SHP77 treated with DMSO at 0.1 percent for 48 hours (cell line): Measurements from ENCODE around the gene PHRF1.
"Not testable (repeated sequence)": the region's sequence is repeated elsewhere in the genome, so short reads cannot be mapped to it uniquely, and the experiment has no call there.

ENCODE experiments used
- DNase-seq: peaks from one replicate; lab custom pipeline; 2025; lab: John Stamatoyannopoulos, UW

PHRF1 gene

DNA sequence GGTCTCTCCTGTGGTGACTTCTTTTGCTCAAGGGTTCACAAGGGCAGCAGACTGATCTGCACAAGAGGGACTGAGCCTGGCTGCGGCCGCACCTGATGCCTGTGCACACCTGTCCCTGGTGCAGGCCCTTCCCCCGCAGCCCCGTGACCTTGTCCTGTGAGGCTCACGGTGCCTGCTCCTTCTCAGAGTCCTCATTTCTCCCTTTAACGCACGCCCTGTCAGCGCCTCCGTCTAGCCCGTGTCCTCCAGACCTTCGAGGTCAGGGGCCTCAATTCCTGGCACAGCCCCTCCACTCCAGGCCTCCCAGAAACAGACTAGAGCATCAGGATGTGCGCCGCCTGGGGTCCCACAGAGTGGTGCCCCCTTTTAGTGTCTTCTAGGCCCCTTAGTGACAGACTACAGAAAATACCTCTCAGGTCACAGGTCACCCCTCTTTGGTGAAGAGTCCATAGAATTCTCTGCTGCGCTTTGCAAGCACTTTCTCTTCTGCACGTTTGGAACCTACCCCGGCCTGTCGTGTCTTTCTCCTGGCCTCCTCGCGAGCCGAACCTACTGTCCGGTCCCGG, 59.8 kb downstream of the PHRF1 start:
- DNase-seq, result no peak

DNA sequence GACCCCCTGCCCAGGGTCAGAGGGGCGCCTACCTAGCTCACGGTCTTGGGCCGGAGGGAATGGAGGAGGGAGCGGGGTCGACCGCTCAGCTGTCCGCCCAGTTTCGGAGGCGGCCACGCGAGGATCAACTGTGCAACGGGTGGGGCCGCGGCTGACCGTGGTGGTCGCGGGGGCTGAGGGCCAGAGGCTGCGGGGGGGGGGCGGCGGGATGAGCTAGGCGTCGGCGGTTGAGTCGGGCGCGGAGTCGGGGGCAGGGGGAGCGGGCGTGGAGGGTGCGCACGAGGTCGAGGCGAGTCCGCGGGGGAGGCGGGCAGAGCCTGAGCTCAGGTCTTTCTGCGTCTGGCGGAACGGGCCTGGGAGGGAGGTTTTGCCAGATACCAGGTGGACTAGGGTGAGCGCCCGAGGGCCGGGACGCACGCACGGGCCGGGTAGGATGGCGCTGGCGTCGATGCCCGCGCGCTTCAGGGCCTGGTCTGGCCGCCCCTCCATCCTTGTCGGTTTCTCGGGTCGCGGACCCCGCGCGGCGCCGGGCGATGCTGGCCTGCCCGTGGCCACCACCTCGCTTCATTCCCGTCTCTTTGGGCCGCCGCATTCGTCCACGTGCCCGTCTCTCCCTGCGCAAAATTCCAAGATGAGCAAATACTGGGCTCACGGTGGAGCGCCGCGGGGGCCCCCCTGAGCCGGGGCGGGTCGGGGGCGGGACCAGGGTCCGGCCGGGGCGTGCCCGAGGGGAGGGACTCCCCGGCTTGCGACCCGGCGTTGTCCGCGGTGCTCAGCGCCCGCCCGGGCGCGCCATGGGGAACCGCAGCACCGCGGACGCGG, 60.5 kb downstream of the PHRF1 start, which contains the start of gene DRD4:
DRD4 (plus strand) TSS at position 759 of the 822 bp plus-strand sequence; CDS start at position 795, 36 bp downstream.
- DNase-seq, result no peak

DNA sequence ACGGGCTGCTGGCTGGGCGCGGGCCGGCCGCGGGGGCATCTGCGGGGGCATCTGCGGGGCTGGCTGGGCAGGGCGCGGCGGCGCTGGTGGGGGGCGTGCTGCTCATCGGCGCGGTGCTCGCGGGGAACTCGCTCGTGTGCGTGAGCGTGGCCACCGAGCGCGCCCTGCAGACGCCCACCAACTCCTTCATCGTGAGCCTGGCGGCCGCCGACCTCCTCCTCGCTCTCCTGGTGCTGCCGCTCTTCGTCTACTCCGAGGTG, 61.0 kb downstream of the PHRF1 start:
- DNase-seq, result no peak

DNA sequence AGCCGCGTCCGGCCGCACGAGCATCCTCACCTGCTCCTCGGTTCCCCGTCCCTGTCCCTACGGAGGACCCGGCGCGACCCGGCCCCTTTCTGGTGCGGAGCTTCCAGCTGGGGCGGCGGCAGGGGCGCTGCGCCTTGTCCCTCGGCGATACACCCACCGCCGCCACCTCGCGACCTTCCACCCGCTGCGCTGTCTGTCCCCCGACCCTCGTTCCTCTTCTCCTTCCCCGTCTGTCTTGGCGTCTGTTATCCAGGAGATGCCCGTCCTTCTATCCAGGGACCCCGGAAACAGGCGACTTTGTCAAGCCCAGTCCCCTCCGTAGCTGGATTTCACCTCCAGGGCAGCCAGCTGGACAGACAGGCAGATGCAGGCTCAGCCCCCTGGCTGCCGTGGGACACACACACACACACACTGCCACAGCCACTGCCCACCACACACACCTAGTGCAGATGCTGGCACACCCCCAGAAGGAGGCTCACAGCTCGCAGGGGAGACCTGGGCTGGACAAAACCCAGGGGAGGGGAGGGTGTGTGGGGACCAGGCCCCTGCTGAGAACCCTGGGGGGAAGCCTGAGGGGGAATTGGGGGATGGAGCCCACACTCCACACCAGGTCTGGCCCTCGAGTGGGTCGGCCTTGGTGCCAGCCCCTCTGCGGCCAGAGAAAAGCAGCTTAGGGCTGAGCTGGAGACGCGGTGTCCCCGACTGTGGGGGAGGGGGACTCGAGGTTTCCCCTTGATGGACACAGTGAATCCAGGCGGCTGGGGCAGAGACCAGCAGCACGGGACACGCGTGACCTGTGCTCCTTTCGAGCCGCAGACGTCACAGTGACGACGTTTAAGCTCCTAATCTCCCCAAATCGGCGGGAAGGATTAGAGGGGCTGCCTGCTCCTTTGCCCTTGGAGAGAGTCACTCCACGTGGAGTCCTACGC, 61.6 kb downstream of the PHRF1 start:
- no peak for DNase-seq

DNA sequence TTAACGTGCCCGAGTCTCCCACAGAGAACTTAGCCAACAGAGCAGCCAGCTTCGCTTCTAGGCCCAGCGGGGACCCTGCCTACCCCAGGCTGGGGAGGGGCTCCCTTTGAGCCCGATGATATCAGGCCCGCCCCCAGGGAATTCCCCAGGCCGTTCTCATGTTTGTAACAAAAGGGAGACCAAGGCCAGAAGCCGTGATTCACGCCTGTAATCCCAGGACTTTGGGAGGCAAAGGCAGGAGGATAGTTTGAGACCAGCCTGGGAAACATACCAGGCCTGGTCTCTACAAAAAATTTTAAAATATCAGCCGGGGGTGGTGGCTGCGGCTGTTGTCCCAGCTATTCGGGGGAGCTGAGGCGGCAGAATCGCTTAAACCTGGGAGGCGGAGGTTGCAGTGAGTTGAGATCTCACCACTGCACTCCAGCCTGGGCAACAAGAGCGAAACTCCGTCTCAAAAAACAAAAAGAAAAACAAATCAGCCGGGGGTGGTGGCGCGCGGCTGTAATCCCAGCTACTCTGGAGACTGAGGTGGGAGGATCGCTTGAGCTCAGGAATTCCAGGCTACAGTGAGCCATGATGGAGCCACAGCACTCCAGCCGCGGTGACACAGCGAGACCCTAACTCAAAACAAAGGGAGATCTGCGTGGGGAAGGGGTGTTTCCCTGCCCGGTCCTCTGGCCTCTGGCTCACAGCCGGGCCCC, 62.5 kb downstream of the PHRF1 start:
- no peak for DNase-seq

DNA sequence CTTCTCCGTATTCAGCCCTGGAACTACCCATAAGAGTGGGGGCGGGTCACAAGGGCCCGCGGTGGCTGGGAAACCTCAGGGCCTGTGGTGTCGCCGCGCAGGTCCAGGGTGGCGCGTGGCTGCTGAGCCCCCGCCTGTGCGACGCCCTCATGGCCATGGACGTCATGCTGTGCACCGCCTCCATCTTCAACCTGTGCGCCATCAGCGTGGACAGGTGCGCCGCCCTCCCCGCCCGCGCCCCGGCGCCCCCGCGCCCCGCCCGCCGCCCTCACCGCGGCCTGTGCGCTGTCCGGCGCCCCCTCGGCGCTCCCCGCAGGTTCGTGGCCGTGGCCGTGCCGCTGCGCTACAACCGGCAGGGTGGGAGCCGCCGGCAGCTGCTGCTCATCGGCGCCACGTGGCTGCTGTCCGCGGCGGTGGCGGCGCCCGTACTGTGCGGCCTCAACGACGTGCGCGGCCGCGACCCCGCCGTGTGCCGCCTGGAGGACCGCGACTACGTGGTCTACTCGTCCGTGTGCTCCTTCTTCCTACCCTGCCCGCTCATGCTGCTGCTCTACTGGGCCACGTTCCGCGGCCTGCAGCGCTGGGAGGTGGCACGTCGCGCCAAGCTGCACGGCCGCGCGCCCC, 63.2 kb downstream of the PHRF1 start:
- no peak for DNase-seq

DNA sequence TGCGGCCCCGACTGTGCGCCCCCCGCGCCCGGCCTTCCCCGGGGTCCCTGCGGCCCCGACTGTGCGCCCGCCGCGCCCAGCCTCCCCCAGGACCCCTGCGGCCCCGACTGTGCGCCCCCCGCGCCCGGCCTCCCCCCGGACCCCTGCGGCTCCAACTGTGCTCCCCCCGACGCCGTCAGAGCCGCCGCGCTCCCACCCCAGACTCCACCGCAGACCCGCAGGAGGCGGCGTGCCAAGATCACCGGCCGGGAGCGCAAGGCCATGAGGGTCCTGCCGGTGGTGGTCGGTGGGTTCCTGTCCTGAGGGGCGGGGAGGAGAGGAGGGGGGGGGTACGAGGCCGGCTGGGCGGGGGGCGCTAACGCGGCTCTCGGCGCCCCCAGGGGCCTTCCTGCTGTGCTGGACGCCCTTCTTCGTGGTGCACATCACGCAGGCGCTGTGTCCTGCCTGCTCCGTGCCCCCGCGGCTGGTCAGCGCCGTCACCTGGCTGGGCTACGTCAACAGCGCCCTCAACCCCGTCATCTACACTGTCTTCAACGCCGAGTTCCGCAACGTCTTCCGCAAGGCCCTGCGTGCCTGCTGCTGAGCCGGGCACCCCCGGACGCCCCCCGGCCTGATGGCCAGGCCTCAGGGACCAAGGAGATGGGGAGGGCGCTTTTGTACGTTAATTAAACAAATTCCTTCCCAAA, 63.9 kb downstream of the PHRF1 start:
- no peak for DNase-seq

DNA sequence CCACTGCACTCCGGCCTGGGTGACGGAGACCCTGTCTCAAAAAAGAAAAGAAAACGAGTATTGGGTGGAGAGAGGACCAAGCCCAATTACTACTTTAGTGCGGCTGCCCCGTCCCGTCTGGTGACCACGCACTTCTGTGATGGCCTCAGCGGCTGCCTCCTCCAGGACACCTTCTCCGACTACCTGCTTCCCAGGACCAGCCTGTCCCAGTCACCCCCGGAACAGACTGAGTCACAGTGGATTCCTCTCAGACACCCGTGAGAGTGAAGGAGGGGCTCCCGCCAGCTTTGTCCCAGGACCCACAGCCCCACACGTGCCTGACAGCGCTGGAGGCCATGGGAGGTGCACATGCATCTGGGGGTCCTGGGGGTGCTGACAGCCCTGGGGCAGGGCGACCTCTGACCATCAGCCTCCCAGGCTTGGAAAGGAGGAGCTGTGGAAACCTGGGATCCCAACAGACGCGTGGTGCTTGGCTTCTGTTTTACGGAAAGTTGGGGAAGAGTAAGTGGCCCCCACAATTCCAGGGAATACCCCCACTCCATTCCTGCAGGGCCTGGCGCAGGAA, 65.6 kb downstream of the PHRF1 start:
- DNase-seq, result no peak

DNA sequence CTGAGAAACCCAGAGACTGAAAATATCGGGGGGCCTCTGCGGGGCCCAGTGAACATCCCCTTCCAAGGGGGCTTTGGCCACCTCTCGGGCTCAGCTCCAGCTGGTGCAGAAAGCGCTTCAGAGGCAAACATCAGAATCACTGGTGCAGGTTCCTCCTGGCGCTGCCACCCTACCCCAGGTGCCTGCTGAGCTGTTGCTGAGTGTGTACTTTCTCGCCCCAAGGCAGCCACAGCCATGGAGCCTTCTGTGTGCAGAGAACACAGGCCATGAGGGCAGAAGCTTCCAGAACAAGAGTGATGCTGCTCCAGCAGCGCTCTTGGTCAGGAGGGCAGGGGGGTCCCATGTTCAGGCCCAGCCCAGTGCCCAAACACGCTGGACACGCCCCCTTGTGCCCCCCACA, 67.1 kb downstream of the PHRF1 start:
- no peak for DNase-seq

DNA sequence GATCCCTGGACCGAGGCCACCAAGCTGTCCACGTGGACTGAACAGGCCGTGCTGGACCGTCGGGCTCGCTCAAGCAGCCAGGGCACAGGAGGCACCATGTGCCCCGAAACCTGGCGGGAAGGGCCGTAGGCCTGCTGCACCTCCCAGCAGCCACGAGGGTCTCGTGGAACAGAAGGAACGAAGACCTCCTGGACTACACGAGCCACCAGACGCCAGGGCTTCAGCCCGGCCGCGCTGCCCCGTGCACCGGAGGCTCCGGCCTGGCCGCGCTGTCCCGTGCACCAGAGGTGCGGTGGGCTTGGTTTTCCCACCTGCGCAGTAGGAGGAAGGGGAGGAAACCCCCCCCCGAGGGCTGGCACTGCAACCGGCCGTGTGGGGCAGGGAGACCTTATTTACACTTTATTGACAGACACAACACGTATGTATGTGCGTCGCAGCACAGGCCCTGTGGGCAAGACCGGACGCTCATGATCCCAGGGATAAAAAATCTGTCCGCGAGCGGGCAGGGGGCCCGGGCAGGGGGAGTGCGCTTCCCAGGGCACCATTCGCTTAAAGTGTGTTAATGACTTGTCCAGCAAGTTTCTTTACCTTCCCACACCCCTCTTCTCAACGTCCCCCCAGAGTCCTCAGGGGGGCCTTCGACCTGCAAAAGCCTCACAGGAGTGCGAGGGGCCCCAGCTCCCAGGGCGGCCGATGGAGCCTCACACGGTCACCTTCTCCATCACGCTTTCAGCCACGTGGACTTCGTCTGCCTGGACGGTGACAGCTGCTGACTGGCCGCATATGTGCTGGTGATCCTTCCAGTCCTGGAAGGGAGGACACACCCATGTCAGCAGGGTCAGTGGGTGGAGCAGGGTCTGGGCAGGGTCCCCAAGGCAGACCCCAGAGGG, 67.8 kb downstream of the PHRF1 start:
- DNase-seq, result no peak

DNA sequence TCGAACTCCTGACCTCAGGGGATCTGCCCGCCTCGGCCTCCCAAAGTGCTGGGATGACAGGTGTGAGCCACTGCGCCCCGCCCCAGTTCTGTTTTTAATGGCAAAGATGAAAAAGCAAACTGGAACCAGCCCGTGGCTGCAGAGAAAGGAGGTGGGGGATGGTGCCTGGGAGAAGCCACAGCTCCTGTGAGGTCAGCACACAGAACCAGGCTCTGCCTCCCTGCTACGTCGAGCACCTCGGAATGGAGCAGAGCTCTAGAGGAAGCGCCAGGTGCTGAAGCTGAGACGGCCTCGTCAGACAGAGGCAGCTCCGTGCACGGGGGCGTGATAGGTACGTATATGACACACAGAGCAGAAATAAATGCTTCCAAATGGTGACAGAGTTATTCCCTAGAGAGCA, 69.3 kb downstream of the PHRF1 start:
- DNase-seq, result no peak

DNA sequence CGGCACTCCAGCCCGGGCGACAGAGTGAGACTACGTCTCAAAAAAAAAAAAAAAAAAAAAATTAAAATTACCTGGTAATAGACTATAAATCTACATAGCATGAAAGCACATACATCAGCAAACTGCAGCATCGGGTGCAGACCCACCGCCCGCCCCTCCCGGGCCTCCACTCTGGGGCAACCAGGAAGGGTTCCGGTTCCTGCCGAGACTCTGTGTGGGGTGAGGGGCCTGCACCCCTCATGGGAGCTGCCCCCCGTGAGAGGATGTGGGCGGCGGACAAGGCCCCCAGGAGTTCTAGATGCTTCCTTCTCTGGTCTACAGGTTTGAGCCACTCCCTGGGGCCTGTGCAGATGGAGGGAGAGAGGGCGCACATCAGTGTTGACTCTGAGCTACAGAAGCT, 69.9 kb downstream of the PHRF1 start:
- no peak for DNase-seq

DNA sequence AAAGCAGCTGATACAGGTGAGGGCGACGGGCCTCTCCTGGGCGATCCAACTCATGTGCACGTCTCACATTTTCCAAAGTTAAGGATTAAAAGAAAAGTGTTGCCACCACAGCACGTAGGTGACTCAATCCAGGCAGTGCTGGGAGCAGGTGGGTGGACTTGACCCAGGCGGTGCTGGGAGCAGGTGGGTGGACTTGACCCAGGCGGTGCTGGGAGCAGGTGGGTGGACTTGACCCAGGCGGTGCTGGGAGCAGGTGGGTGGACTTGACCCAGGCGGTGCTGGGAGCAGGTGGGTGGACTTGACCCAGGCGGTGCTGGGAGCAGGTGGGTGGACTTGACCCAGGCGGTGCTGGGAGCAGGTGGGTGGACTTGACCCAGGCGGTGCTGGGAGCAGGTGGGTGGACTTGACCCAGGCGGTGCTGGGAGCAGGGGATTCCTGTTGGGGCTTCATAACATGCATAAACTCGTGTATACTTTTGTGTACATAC, 71.4 kb downstream of the PHRF1 start:
- DNase-seq, result not testable (repeated sequence)

DNA sequence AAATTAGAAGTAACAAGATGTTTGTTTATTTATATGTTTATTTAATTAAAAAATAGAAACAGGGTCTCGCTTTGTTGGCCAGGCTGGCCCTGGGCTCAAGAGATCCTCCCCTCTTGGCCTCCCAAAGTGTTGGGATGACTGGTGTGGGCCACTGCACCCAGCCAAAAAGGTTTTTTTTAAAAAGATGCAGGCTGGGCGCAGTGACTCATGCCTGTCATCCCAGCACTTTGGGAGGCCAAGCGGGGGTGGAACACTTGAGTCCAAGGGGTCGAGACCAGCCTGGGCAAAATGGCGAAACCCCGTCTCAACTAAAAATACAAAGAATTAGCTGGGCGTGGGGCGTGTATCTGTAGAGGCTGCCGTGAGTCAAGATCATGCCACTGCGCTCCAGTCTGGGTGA, 74.2 kb downstream of the PHRF1 start:
- DNase-seq, result no peak

DNA sequence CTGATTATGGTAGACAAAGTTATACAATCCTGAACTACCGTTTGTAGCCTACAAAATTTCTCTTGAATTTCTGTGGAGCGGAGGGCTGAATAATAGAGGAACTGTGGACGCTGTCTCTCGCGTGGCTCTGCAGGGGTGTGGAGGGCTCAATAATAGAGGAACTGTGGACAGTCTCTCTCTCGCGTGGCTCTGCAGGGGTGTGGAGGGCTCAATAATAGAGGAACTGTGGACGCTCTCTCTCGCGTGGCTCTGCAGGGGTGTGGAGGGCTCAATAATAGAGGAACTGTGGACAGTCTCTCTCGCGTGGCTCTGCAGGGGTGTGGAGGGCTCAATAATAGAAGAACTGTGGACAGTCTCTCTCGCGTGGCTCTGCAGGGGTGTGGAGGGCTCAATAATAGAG, 76.9 kb downstream of the PHRF1 start:
- not testable (repeated sequence) for DNase-seq

DNA sequence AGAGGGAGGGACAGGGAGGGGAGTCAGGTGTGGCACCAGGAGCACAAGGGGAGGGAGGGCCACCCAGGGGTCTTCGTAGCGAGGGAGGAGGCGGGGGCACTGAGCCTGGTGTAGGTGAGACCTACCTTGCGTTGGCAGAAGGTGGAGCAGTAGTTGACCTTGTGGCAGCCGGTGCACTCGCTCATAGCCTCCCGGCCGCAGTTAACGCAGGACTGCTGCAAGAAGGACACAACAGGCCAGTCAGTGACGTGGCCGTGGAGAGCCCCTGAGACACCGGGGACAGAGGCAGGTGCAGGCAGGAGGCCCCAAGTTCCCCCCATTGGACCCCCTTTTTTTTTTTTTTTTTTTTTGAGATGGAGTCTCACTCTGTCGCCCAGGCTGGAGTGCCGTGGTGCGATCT, 77.6 kb downstream of the PHRF1 start:
- no peak for DNase-seq

DNA sequence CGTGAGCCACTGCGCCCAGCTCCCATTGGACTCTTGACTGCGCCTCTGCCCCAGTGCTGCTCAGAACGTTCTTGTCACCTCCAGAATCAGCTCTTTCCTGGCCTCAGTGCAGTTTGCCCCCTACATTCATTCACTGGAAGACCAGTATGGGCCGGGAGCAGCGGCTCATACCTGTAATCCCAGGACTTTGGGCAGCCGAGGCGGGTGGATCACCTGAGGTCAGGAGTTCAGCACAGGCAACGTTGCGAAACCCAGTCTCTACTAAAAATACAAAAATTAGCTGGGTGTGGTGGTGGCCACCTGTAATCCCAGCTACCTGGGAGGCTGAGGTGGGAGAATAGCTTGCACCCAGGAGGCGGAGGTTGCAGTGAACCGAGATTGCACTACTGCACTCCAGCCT, 78.2 kb downstream of the PHRF1 start:
- not testable (repeated sequence) for DNase-seq

DNA sequence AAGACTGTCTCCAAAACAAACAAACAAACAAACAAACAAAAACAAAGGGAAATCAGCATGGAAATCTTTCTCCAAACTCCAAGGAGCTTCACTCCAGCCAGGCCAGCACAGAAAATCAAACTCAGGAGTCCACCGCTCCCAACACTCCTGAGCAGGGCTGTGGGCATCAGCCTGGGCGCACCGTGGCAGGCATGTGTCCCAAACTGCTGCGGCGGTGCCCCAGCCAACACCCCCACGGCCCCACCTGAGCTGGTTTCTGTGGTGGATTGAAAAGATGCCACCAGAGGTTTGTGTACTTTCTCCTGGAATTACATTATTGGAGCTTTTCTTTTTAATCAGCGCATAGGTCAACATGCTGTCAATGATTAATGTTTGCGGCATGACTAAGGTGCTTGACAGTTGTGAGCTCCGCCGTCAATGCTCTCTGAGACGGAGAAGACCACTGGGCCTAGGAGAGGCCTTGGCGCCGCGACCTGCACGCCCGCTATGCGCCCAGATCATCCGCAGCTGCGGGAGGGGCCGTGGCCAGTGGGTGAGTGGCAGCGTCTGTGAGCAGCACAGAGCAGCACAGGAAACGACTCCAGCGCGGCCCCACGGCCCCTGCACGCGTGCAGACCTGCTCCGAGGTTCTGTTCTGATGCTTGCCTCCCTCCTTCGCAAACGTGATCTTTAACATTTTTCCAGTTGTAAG, 78.9 kb downstream of the PHRF1 start:
- no peak for DNase-seq

DNA sequence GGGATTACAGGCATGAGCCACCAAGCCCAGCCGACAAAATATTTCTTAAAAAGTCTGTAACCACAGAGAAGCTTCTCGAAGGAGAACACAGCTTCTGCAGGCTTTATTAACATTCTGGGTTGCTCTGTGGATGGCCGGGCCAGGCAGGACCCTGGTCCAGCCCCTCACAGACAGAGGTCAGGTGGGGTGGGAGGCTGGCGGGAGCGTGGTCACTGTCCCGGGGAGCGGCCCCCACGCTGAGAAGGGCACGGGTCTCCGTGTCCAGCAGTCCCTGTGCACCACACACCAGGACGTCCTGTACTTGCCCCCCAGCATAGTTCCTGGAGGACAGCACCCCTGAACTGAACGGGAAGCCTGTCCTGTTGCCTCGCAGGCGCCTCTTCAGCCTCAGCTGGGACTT, 80.2 kb downstream of the PHRF1 start:
- no peak for DNase-seq
